ENCODE data around the gene GALNT8. TPM values are rescaled to one million over a fixed set of nuclear protein-coding genes. Genes with fewer than 3 reads are reported as not detected.

GALNT8 gene
- total RNA-seq, 1 experiment from 2014 or later: 8.8 TPM

DNA sequence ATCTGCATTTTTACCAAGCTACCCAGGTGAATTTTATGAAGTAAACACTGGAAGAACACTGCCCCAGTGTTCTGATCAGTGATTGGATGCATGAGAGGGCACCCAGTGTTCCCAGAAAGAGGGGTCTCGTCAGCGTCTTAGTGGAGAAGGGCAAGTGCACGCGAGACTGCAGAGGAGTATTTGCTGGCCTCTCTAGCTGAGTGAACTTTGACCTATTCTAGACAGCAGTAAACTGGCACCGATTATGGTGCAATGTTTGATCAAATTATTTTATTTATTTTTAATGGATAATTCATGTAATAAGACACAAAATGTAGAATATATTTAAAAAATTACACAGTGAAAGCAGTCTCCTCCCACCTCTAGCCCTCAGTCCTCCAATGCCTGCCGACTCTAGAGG lies 5.3 kb upstream of the GALNT8 start:
- POLR2A ChIA-PET: no interaction called here
- no peak for DNase-seq (ENCODE audit: low spot score)
- H3K27ac Mint-ChIP-seq: peak overlapping the region; percentile 69
- H3K9me3 Mint-ChIP-seq: no peaks in the 10 kb centered on the region
- H3K4me3 Mint-ChIP-seq: no peak overlapping the region
- TF ChIP-seq, protein P1, sequence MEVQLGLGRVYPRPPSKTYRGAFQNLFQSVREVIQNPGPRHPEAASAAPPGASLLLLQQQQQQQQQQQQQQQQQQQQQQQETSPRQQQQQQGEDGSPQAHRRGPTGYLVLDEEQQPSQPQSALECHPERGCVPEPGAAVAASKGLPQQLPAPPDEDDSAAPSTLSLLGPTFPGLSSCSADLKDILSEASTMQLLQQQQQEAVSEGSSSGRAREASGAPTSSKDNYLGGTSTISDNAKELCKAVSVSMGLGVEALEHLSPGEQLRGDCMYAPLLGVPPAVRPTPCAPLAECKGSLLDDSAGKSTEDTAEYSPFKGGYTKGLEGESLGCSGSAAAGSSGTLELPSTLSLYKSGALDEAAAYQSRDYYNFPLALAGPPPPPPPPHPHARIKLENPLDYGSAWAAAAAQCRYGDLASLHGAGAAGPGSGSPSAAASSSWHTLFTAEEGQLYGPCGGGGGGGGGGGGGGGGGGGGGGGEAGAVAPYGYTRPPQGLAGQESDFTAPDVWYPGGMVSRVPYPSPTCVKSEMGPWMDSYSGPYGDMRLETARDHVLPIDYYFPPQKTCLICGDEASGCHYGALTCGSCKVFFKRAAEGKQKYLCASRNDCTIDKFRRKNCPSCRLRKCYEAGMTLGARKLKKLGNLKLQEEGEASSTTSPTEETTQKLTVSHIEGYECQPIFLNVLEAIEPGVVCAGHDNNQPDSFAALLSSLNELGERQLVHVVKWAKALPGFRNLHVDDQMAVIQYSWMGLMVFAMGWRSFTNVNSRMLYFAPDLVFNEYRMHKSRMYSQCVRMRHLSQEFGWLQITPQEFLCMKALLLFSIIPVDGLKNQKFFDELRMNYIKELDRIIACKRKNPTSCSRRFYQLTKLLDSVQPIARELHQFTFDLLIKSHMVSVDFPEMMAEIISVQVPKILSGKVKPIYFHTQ (CRISPR knock-in tag; IDR thresholded peaks at IDR 0.05): no peak
- TF ChIP-seq, protein P2, sequence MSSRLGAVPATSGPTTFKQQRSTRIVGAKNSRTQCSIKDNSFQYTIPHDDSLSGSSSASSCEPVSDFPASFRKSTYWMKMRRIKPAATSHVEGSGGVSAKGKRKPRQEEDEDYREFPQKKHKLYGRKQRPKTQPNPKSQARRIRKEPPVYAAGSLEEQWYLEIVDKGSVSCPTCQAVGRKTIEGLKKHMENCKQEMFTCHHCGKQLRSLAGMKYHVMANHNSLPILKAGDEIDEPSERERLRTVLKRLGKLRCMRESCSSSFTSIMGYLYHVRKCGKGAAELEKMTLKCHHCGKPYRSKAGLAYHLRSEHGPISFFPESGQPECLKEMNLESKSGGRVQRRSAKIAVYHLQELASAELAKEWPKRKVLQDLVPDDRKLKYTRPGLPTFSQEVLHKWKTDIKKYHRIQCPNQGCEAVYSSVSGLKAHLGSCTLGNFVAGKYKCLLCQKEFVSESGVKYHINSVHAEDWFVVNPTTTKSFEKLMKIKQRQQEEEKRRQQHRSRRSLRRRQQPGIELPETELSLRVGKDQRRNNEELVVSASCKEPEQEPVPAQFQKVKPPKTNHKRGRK (CRISPR knock-in tag; IDR thresholded peaks at IDR 0.05; ENCODE audit: borderline replicate concordance): no peak
- no peak for TF ChIP-seq ZNF138 (CRISPR knock-in tag; conservative IDR thresholded peaks at IDR 0.05)
- TF ChIP-seq, protein P3, sequence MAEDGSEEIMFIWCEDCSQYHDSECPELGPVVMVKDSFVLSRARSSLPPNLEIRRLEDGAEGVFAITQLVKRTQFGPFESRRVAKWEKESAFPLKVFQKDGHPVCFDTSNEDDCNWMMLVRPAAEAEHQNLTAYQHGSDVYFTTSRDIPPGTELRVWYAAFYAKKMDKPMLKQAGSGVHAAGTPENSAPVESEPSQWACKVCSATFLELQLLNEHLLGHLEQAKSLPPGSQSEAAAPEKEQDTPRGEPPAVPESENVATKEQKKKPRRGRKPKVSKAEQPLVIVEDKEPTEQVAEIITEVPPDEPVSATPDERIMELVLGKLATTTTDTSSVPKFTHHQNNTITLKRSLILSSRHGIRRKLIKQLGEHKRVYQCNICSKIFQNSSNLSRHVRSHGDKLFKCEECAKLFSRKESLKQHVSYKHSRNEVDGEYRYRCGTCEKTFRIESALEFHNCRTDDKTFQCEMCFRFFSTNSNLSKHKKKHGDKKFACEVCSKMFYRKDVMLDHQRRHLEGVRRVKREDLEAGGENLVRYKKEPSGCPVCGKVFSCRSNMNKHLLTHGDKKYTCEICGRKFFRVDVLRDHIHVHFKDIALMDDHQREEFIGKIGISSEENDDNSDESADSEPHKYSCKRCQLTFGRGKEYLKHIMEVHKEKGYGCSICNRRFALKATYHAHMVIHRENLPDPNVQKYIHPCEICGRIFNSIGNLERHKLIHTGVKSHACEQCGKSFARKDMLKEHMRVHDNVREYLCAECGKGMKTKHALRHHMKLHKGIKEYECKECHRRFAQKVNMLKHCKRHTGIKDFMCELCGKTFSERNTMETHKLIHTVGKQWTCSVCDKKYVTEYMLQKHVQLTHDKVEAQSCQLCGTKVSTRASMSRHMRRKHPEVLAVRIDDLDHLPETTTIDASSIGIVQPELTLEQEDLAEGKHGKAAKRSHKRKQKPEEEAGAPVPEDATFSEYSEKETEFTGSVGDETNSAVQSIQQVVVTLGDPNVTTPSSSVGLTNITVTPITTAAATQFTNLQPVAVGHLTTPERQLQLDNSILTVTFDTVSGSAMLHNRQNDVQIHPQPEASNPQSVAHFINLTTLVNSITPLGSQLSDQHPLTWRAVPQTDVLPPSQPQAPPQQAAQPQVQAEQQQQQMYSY (CRISPR knock-in tag; IDR thresholded peaks at IDR 0.05): no peak
- no peak for TF ChIP-seq OVOL2 (CRISPR knock-in tag; IDR thresholded peaks at IDR 0.05; ENCODE audit: borderline replicate concordance)
- TF ChIP-seq, protein P4, sequence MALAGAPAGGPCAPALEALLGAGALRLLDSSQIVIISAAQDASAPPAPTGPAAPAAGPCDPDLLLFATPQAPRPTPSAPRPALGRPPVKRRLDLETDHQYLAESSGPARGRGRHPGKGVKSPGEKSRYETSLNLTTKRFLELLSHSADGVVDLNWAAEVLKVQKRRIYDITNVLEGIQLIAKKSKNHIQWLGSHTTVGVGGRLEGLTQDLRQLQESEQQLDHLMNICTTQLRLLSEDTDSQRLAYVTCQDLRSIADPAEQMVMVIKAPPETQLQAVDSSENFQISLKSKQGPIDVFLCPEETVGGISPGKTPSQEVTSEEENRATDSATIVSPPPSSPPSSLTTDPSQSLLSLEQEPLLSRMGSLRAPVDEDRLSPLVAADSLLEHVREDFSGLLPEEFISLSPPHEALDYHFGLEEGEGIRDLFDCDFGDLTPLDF (CRISPR knock-in tag; IDR thresholded peaks at IDR 0.05): no peak
- TF ChIP-seq ZNF232 (CRISPR knock-in tag; IDR thresholded peaks at IDR 0.05): no peak
- TF ChIP-seq FOXJ3 (CRISPR knock-in tag; IDR thresholded peaks at IDR 0.05; ENCODE audit: borderline replicate concordance): no peak
- TF ChIP-seq, protein P5, sequence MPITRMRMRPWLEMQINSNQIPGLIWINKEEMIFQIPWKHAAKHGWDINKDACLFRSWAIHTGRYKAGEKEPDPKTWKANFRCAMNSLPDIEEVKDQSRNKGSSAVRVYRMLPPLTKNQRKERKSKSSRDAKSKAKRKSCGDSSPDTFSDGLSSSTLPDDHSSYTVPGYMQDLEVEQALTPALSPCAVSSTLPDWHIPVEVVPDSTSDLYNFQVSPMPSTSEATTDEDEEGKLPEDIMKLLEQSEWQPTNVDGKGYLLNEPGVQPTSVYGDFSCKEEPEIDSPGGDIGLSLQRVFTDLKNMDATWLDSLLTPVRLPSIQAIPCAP (CRISPR knock-in tag; IDR thresholded peaks at IDR 0.05): no peak
- no peak for TF ChIP-seq GRHL2 (CRISPR knock-in tag; IDR thresholded peaks at IDR 0.05; ENCODE audit: insufficient replicate concordance, severe bottlenecking)
- no peak for TF ChIP-seq TP53 (CRISPR knock-in tag; IDR thresholded peaks at IDR 0.05)
- TF ChIP-seq ATF1 (CRISPR knock-in tag; IDR thresholded peaks at IDR 0.05): no peak
- TF ChIP-seq GABPB1 (CRISPR knock-in tag; IDR thresholded peaks at IDR 0.05): no peak
- no peak for TF ChIP-seq HMGA2 (CRISPR knock-in tag; IDR thresholded peaks at IDR 0.05)
- TF ChIP-seq CREM (CRISPR knock-in tag; IDR thresholded peaks at IDR 0.05): no peak
- TF ChIP-seq ZNF396 (CRISPR knock-in tag; IDR thresholded peaks at IDR 0.05; ENCODE audit: borderline replicate concordance): no peak
- no peak for ATAC-seq
- H3K4me1 Mint-ChIP-seq: peaks cover 32% of the 10 kb centered on the region
- no peaks in the 10 kb centered on the region for H3K36me3 Mint-ChIP-seq
- CTCF ChIA-PET: no interaction called here
- H3K27me3 Mint-ChIP-seq (ENCODE audit: low read depth): no peaks in the 10 kb centered on the region

DNA sequence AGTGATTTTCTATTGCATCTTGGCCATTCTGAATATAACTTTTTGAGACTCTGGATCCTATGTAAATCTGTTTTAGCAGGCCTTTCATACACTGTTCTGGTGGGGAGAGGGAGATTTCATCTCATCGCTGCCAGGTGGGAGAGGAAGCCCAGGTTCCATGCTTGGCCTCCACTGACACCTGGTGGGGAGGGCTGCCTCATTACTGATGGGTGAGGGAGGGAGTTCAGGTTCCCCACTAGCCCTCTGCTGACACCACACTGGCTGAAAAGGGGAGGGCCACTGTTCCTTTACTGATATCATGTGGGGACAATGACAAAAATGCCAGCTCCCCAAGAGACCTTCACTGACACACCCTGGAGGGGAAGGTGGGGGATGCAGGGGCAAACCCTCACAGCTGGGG lies 2.4 kb upstream of the GALNT8 start:
- DNase-seq (ENCODE audit: low spot score) (no peak), ATAC-seq (peak; percentile 18)
- ChIA-PET CTCF (interaction anchor here (1.4 kb wide), 1 partner anchor 138 kb away, joined by 5 read pairs; no protein-coding TSS in a partner anchor), POLR2A (no interaction called here)
- peak overlapping the region; percentile 24 for H3K27ac Mint-ChIP-seq
- no peak overlapping the region for H3K4me3 Mint-ChIP-seq
- H3K9me3 Mint-ChIP-seq: no peaks in the 10 kb centered on the region
- no peaks in the 10 kb centered on the region for H3K36me3 Mint-ChIP-seq
- no peaks in the 10 kb centered on the region for H3K27me3 Mint-ChIP-seq (ENCODE audit: low read depth)
- peaks cover 58% of the 10 kb centered on the region for H3K4me1 Mint-ChIP-seq
- TF ChIP-seq, protein P6, sequence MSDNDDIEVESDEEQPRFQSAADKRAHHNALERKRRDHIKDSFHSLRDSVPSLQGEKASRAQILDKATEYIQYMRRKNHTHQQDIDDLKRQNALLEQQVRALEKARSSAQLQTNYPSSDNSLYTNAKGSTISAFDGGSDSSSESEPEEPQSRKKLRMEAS (CRISPR knock-in tag; IDR thresholded peaks at IDR 0.05): no peak
- TF ChIP-seq ZBTB21 (CRISPR knock-in tag; IDR thresholded peaks at IDR 0.05; ENCODE audit: borderline replicate concordance) (no peak), ZNF671 (CRISPR knock-in tag; IDR thresholded peaks at IDR 0.05) (no peak), SP1 (CRISPR knock-in tag; conservative IDR thresholded peaks at IDR 0.05) (no peak), JUN (CRISPR knock-in tag; IDR thresholded peaks at IDR 0.05) (no peak), TEAD4 (CRISPR knock-in tag; IDR thresholded peaks at IDR 0.05) (no peak)
- TF ChIP-seq, protein P7, sequence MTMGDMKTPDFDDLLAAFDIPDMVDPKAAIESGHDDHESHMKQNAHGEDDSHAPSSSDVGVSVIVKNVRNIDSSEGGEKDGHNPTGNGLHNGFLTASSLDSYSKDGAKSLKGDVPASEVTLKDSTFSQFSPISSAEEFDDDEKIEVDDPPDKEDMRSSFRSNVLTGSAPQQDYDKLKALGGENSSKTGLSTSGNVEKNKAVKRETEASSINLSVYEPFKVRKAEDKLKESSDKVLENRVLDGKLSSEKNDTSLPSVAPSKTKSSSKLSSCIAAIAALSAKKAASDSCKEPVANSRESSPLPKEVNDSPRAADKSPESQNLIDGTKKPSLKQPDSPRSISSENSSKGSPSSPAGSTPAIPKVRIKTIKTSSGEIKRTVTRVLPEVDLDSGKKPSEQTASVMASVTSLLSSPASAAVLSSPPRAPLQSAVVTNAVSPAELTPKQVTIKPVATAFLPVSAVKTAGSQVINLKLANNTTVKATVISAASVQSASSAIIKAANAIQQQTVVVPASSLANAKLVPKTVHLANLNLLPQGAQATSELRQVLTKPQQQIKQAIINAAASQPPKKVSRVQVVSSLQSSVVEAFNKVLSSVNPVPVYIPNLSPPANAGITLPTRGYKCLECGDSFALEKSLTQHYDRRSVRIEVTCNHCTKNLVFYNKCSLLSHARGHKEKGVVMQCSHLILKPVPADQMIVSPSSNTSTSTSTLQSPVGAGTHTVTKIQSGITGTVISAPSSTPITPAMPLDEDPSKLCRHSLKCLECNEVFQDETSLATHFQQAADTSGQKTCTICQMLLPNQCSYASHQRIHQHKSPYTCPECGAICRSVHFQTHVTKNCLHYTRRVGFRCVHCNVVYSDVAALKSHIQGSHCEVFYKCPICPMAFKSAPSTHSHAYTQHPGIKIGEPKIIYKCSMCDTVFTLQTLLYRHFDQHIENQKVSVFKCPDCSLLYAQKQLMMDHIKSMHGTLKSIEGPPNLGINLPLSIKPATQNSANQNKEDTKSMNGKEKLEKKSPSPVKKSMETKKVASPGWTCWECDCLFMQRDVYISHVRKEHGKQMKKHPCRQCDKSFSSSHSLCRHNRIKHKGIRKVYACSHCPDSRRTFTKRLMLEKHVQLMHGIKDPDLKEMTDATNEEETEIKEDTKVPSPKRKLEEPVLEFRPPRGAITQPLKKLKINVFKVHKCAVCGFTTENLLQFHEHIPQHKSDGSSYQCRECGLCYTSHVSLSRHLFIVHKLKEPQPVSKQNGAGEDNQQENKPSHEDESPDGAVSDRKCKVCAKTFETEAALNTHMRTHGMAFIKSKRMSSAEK (CRISPR knock-in tag; IDR thresholded peaks at IDR 0.05; ENCODE audit: borderline replicate concordance): no peak
